Heart left ventricle (tissue), 13 donors: ENCODE data around the gene TCEAL6.

Experiments used
- POLR2A ChIP-seq, 2 donors: fragments of 450-650 bp; IDR thresholded peaks; one replicate each; pipeline ENCODE4 v1.6.1; 2017; ENCODE audit warnings: antibody characterized with exemption in 2 of 2, mild to moderate bottlenecking in 2 of 2, moderate library complexity in 2 of 2
- TF ChIP-seq, protein P1 (sequence below), 12 donors: fragments of 200-600 bp; sonication (generic) in 4 of 12; IDR thresholded peaks; one replicate each; pipeline versions ENCODE4 v1.5.0 to v1.8.0; 2018 to 2022; ENCODE audit warnings: antibody characterized with exemption in 12 of 12, mild to moderate bottlenecking in 5 of 12
- donor health status: ischemic (EF 13 %, LVEDD 7.1; RV severe dilation, severe dysfunction).
- donor health status: DM: no; HTN: yes; CAD: no.
- donor health status: DM: no; HTN: no; CAD: no.
- donor health status: ischemic (EF 25% LVEDD 6.9; RV normal size, moderate dysfunction).
- donor health status: ischemic (EF 25% LVEDD 5.7; RV mildly dilated, moderate dysfunction).
- donor health status: ischemic (EF 35%, LVEDD 5.7; RV mildly dilated, moderate dysfunction).
- donor health status: nonischemic (EF 11% LVEDD 7.7; RV severe dilation, severe dysfunction).
- donor health status: DM: yes; HTN: yes; CAD: no.
- donor health status: PGD.
- donor health status: ischemic (EF 29% LVEDD 5.4; RV normal size, mild dysfunction).
- donor health status: nonischemic (EF 23%, LVEDD 6.1; RV moderate dilation, normal function).

DNA sequence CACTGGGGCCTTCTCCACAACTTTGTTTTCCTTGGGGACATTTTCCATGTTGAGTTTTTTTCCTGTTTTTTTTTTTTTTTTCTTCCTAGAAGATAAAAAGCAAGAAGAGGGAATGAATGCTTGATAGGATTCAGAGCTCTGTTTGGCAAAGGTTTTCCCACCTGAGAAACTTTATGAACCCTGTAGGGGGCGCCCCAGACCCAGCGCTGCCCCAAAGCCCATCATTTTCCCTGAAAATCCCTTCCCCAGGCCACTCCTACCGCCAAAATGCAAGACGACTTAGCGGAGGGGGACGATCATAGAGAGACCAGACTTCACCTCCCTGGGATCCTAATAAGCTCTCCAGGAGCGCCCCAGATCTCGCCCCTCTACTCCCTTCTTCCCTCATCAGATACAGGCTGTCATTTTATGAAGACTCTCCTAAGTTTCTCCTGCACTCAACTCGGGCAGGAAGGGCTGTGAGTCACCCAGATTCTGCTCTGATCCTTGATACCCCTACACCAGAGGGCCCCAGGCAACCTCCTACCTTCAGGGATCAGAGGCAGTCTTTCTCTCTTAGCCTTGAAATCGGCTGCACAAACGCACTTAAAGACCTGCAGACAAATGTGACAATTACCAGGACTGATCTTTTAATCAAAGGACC, 12.1 kb upstream of the TCEAL6 start:
- no peak for TF ChIP-seq POLR2A (IDR thresholded peaks at IDR 0.05)
- TF ChIP-seq, protein P1, sequence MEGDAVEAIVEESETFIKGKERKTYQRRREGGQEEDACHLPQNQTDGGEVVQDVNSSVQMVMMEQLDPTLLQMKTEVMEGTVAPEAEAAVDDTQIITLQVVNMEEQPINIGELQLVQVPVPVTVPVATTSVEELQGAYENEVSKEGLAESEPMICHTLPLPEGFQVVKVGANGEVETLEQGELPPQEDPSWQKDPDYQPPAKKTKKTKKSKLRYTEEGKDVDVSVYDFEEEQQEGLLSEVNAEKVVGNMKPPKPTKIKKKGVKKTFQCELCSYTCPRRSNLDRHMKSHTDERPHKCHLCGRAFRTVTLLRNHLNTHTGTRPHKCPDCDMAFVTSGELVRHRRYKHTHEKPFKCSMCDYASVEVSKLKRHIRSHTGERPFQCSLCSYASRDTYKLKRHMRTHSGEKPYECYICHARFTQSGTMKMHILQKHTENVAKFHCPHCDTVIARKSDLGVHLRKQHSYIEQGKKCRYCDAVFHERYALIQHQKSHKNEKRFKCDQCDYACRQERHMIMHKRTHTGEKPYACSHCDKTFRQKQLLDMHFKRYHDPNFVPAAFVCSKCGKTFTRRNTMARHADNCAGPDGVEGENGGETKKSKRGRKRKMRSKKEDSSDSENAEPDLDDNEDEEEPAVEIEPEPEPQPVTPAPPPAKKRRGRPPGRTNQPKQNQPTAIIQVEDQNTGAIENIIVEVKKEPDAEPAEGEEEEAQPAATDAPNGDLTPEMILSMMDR (IDR thresholded peaks at IDR 0.05) = peak in 5 of 12 donors; percentile 7 to 27 (median 21)
